Caco-2 (cell line): ENCODE measurements around the gene FGL2. TPM values are rescaled to one million over a fixed set of nuclear protein-coding genes. Genes with fewer than 3 reads are reported as not detected.
"Not testable (repeated sequence)": the region's sequence is repeated elsewhere in the genome, so short reads cannot be mapped to it uniquely, and the experiment has no call there.

Experiments used
- BruUV-seq: library from RNA; stranded (reverse); fragments of 400-500 nt; replicated peaks from 2 replicates; lab custom pipeline; 2021; lab: Mats Ljungman, UMichigan
- CTCF ChIA-PET: fragments of 300-600 bp; sonication (Branson Sonifier 250); formaldehyde crosslinking; loops from one replicate; lab custom pipeline; 2022; ENCODE audit warnings: antibody characterized with exemption; lab: Charles Lee
- POLR2A ChIA-PET: fragments of 300-600 bp; sonication (Branson Sonifier 250); formaldehyde crosslinking; loops from one replicate; lab custom pipeline; 2022; ENCODE audit warnings: antibody characterized with exemption; lab: Charles Lee
- DNase-seq, 2 experiments: peaks; one replicate each; pipeline versions ENCODE4 v3.0.0 to v3.0.0-alpha.2; 2020 to 2022
- H3K27me3 ChIP-seq: replicated peaks from 2 replicates; pipeline ENCODE4 v1.6.0; 2011; ENCODE audit warnings: low read length; ENCODE audit not compliant: control insufficient read depth, insufficient read depth
- H3K36me3 ChIP-seq: 2 replicates; pipeline ENCODE4 v1.5.1; 2011; ENCODE audit warnings: low read length; ENCODE audit not compliant: control insufficient read depth, insufficient read depth
- H3K4me1 ChIP-seq: fragments of 250-450 bp; sonication (Bioruptor Pico); 2 replicates; pipeline ENCODE4 v1.5.1; 2020; ENCODE audit warnings: mild to moderate bottlenecking
- H3K4me3 ChIP-seq: 2 replicates; pipeline ENCODE4 v1.5.1; 2011; ENCODE audit warnings: low read depth, mild to moderate bottlenecking, control low read depth, low read length
- H3K9me3 ChIP-seq: fragments of 250-450 bp; sonication (Bioruptor Pico); 2 replicates; pipeline ENCODE4 v1.5.1; 2020; ENCODE audit warnings: mild to moderate bottlenecking, moderate library complexity
- H3K27ac Mint-ChIP-seq: one replicate; pipeline ENCODE4 v1.8.0; 2022; ENCODE audit warnings: mixed read lengths; ENCODE audit not compliant: unreplicated experiment
- H3K27me3 Mint-ChIP-seq: one replicate; pipeline ENCODE4 v1.8.0; 2022; ENCODE audit warnings: mixed read lengths; ENCODE audit not compliant: insufficient read depth, unreplicated experiment
- H3K36me3 Mint-ChIP-seq: one replicate; pipeline ENCODE4 v1.8.0; 2022; ENCODE audit warnings: mild to moderate bottlenecking, mixed read lengths; ENCODE audit not compliant: insufficient read depth, unreplicated experiment
- H3K4me1 Mint-ChIP-seq: one replicate; pipeline ENCODE4 v1.8.0; 2022; ENCODE audit warnings: low read depth, mixed read lengths; ENCODE audit not compliant: unreplicated experiment
- H3K4me3 Mint-ChIP-seq: one replicate; pipeline ENCODE4 v1.8.0; 2022; ENCODE audit warnings: mild to moderate bottlenecking, moderate library complexity, mixed read lengths; ENCODE audit not compliant: unreplicated experiment
- H3K9me3 Mint-ChIP-seq: one replicate; pipeline ENCODE4 v1.8.0; 2022; ENCODE audit warnings: mixed read lengths; ENCODE audit not compliant: unreplicated experiment
- CTCF ChIP-seq, 2 experiments: fragments of 200-600 bp in 1 of 2; IDR thresholded peaks; 1 replicate in 1 of 2; 2 replicates in 1 of 2; pipeline versions ENCODE4 v1.5.1 to v1.8.0; 2011 to 2022; ENCODE audit warnings: antibody characterized with exemption in 1 of 2, control low read depth in 1 of 2, inconsistent platforms in 1 of 2, low read depth in 1 of 2, low read length in 1 of 2, mild to moderate bottlenecking in 1 of 2, moderate library complexity in 1 of 2; ENCODE audit not compliant: insufficient read depth in 1 of 2, severe bottlenecking in 1 of 2, unreplicated experiment in 1 of 2
- intact Hi-C: fragments of 100-400 bp; cut with micrococcal nuclease; formaldehyde crosslinking; loops from one replicate; pipeline ENCODE4 v1.10.0; 2022; ENCODE audit not compliant: unreplicated experiment
- total RNA-seq: library from RNA; stranded (reverse); gene quantifications from 2 replicates; pipeline ENCODE4 v1.2.3, GENCODE V29; 2022

FGL2 gene
- total RNA-seq, 1 experiment from 2014 or later: not detected

- no peaks in the 10 kb centered on the region for H3K36me3 ChIP-seq
- H3K4me3 ChIP-seq: no peak overlapping the region
- no peak overlapping the region for H3K27ac Mint-ChIP-seq
- ChIA-PET CTCF (no interaction called here), POLR2A (no interaction called here)
- BruUV-seq: no TSS peak
- TF ChIP-seq CTCF (IDR thresholded peaks at IDR 0.05; ENCODE audit: insufficient read depth in 1 of 2, low read depth in 1 of 2, low read length in 1 of 2, severe bottlenecking in 1 of 2, unreplicated experiment in 1 of 2): no peak
- H3K4me3 Mint-ChIP-seq: no peak overlapping the region
- H3K9me3 Mint-ChIP-seq: peaks cover 24% of the 10 kb centered on the region
- H3K27me3 ChIP-seq: no peaks in the 10 kb centered on the region
- intact Hi-C loops: no loop called here
- no peaks in the 10 kb centered on the region for H3K27me3 Mint-ChIP-seq
- H3K36me3 Mint-ChIP-seq: no peaks in the 10 kb centered on the region
- peaks cover 5% of the 10 kb centered on the region for H3K4me1 Mint-ChIP-seq
- H3K4me1 ChIP-seq: no peaks in the 10 kb centered on the region
- H3K9me3 ChIP-seq: 0 out of 2 replicates have a peak, but pooled peaks cover 3% of the 10 kb centered on the region
- DNase-seq: no peak
Measured at GRCh38 chr7:77222065-77222464, 22.4 kb upstream of the FGL2 start.

DNA sequence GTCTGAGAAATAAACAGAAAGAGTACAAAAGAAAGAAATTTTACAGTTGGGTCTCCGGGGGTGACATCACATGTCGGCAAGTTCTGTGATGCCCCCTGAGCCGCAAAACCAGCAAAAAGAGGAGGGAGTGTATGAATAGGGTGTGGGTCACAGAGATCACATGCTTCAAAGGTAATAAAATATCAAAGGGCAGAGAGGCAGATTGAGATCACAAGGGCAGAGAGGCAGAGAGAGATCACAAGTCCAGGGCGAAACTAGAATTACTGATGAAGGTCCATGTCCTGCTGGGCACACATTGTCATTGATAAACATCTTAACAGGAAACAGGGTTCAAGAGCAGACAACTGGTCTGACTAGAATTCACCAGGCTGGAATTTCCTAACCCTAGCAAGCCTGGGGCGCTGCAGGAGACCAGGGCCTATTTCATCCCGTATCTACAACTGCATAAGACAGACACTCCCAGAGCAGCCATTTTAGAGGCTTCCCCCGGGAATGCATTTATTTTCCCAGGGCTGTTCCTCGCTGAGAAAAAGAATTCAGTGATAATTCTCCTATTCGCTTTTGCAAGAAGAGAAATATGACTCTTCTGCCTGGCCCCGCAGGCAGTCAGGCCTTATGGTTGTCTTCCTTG, 20.2 kb upstream of the FGL2 start:
- BruUV-seq, H3K4me3 ChIP-seq, POLR2A ChIA-PET, H3K36me3 Mint-ChIP-seq, H3K4me1 ChIP-seq, DNase-seq, H3K27ac Mint-ChIP-seq, H3K4me1 Mint-ChIP-seq, CTCF ChIA-PET, H3K27me3 Mint-ChIP-seq, H3K9me3 ChIP-seq, H3K36me3 ChIP-seq, intact Hi-C loops, H3K27me3 ChIP-seq, H3K4me3 Mint-ChIP-seq: not testable (repeated sequence)
- peaks cover 24% of the 10 kb centered on the region for H3K9me3 Mint-ChIP-seq

- Mint-ChIP-seq H3K27me3 (no peaks in the 10 kb centered on the region), H3K9me3 (peaks cover 24% of the 10 kb centered on the region), H3K36me3 (no peaks in the 10 kb centered on the region), H3K4me3 (no peak overlapping the region), H3K4me1 (no peaks in the 10 kb centered on the region), H3K27ac (no peak overlapping the region)
- Histone ChIP-seq H3K4me1 (no peaks in the 10 kb centered on the region), H3K27me3 (no peaks in the 10 kb centered on the region), H3K4me3 (no peak overlapping the region), H3K36me3 (no peaks in the 10 kb centered on the region), H3K9me3 (0 out of 2 replicates have a peak, but pooled peaks cover 3% of the 10 kb centered on the region)
- no peak for DNase-seq
- ChIA-PET POLR2A (no interaction called here), CTCF (no interaction called here)
- intact Hi-C loops: no loop called here
- no TSS peak for BruUV-seq
- no peak for TF ChIP-seq CTCF (IDR thresholded peaks at IDR 0.05; ENCODE audit: insufficient read depth in 1 of 2, low read depth in 1 of 2, low read length in 1 of 2, severe bottlenecking in 1 of 2, unreplicated experiment in 1 of 2)
Measured at GRCh38 chr7:77217474-77218185, 18.0 kb upstream of the FGL2 start.
